Measurements from ENCODE around the gene GALNT1.

The GALNT1 gene

GRCh38 chr18:35584735-35585134 is 3.2 kb downstream of the GALNT1 start:
- no peak overlapping the region for H3K4me3 ChIP-seq (replicated peaks; ENCODE audit: low read depth, low read length)
- TF ChIP-seq CTCF (IDR thresholded peaks at IDR 0.05; ENCODE audit: low read length, missing control alignments) = no peak
- no peak for DNase-seq (ENCODE audit: low read depth)

- TF ChIP-seq CTCF (IDR thresholded peaks at IDR 0.05; ENCODE audit: low read length, missing control alignments) = no peak
- DNase-seq (ENCODE audit: low read depth) = no peak
- H3K4me3 ChIP-seq (replicated peaks; ENCODE audit: low read depth, low read length) = no peak overlapping the region
These were observed 4.1 kb downstream of the GALNT1 start for GRCh38 chr18:35585608-35586007.

- DNase-seq (ENCODE audit: low read depth) = no peak
- no peak for TF ChIP-seq CTCF (IDR thresholded peaks at IDR 0.05; ENCODE audit: low read length, missing control alignments)
- no peak overlapping the region for H3K4me3 ChIP-seq (replicated peaks; ENCODE audit: low read depth, low read length)
These were observed 6.6 kb downstream of the GALNT1 start for GRCh38 chr18:35588122-35588521.

- no peak for DNase-seq (ENCODE audit: low read depth)
- no peak overlapping the region for H3K4me3 ChIP-seq (replicated peaks; ENCODE audit: low read depth, low read length)
- no peak for TF ChIP-seq CTCF (IDR thresholded peaks at IDR 0.05; ENCODE audit: low read length, missing control alignments)
These were observed 7.5 kb downstream of the GALNT1 start for GRCh38 chr18:35588995-35589394.

- TF ChIP-seq CTCF (IDR thresholded peaks at IDR 0.05; ENCODE audit: low read length, missing control alignments) = no peak
- H3K4me3 ChIP-seq (replicated peaks; ENCODE audit: low read depth, low read length) = no peak overlapping the region
- DNase-seq (ENCODE audit: low read depth) = no peak
These were observed 8.0 kb downstream of the GALNT1 start for GRCh38 chr18:35589546-35589945.

- TF ChIP-seq CTCF (IDR thresholded peaks at IDR 0.05; ENCODE audit: low read length, missing control alignments) = no peak
- no peak overlapping the region for H3K4me3 ChIP-seq (replicated peaks; ENCODE audit: low read depth, low read length)
- DNase-seq (ENCODE audit: low read depth) = no peak
These were observed 9.4 kb downstream of the GALNT1 start for GRCh38 chr18:35590935-35591334.

GRCh38 chr18:35592298-35592697 is 10.8 kb downstream of the GALNT1 start:
- DNase-seq (ENCODE audit: low read depth) = no peak
- H3K4me3 ChIP-seq (replicated peaks; ENCODE audit: low read depth, low read length) = no peak overlapping the region
- TF ChIP-seq CTCF (IDR thresholded peaks at IDR 0.05; ENCODE audit: low read length, missing control alignments) = no peak
